HUES64 (cell line): ENCODE results near the gene POLR2B. TPM values are rescaled to one million over a fixed set of nuclear protein-coding genes. Genes with fewer than 3 reads are reported as not detected.
"Not testable (repeated sequence)": the region's sequence is repeated elsewhere in the genome, so short reads cannot be mapped to it uniquely, and the experiment has no call there.

Source experiments
- H3K27ac ChIP-seq: 2 replicates; pipeline ENCODE4 v1.7.0; 2013; ENCODE audit warnings: low read depth, low read length, inconsistent platforms
- H3K27me3 ChIP-seq: 2 replicates; pipeline ENCODE4 v1.6.1; 2013; ENCODE audit warnings: mild to moderate bottlenecking, low read length; ENCODE audit not compliant: insufficient read depth
- H3K36me3 ChIP-seq: 2 replicates; pipeline ENCODE4 v1.6.1; 2013; ENCODE audit warnings: mild to moderate bottlenecking, low read length; ENCODE audit not compliant: insufficient read depth
- H3K4me1 ChIP-seq: 2 replicates; pipeline ENCODE4 v1.6.1; 2013; ENCODE audit warnings: mild to moderate bottlenecking, low read length, moderate library complexity; ENCODE audit not compliant: insufficient read depth
- H3K4me3 ChIP-seq: 2 replicates; pipeline ENCODE4 v1.5.1; 2013; ENCODE audit warnings: mild to moderate bottlenecking, low read length, moderate library complexity
- H3K9ac ChIP-seq: 2 replicates; pipeline ENCODE4 v1.6.1; 2013; ENCODE audit warnings: mild to moderate bottlenecking, low read depth, low read length
- H3K9me3 ChIP-seq: 2 replicates; pipeline ENCODE4 v1.6.1; 2013; ENCODE audit warnings: low read depth, low read length; ENCODE audit not compliant: insufficient read depth
- WGBS: fragments of 150-250, 120-280 bp; methylation state at CpG from one replicate; pipeline ENCODE4 v1.1.7; 2013; ENCODE audit warnings: missing lambda C conversion rate; 5-methylcytosine and 5-hydroxymethylcytosine counted together
- polyA plus RNA-seq, 2 experiments: library from polyadenylated mRNA; stranded (reverse); fragments of 50-300 nt; gene quantifications; one replicate each; pipeline ENCODE4 v1.2.3, GENCODE V29; 2013

POLR2B gene
- polyA plus RNA-seq (2013, experiment 1 of 2) = 82.8 TPM
- polyA plus RNA-seq (2013, experiment 2 of 2) = 74.4 TPM

- 1% methylated on average over 37 of the region's 37 CpGs for WGBS
- no peaks in the 10 kb centered on the region for H3K9me3 ChIP-seq
- H3K27me3 ChIP-seq = no peaks in the 10 kb centered on the region
- peaks cover 6% of the 10 kb centered on the region for H3K36me3 ChIP-seq
- no peaks in the 10 kb centered on the region for H3K4me1 ChIP-seq
- H3K27ac ChIP-seq = peak within 1 kb of the TSS; percentile 87
- peak within 1 kb of the TSS; percentile 90 for H3K9ac ChIP-seq
- peak within 1 kb of the TSS; percentile 73 for H3K4me3 ChIP-seq
Observed at GRCh38 chr4:56978750-56979303, at the start of gene POLR2B. Gene POLR2B, plus strand, starts transcription at chr4:56978896. Its CDS starts 90 bp downstream, at chr4:56978986.

GRCh38 chr4:56930638-56931037, 48.1 kb upstream of the POLR2B start:
- H3K9ac ChIP-seq = no peak overlapping the region
- no peaks in the 10 kb centered on the region for H3K27me3 ChIP-seq
- H3K9me3 ChIP-seq = no peaks in the 10 kb centered on the region
- peaks cover 66% of the 10 kb centered on the region for H3K36me3 ChIP-seq
- H3K4me1 ChIP-seq = no peaks in the 10 kb centered on the region
- no peak overlapping the region for H3K4me3 ChIP-seq
- no peak overlapping the region for H3K27ac ChIP-seq
- 93% methylated on average over 7 of the region's 7 CpGs for WGBS

DNA sequence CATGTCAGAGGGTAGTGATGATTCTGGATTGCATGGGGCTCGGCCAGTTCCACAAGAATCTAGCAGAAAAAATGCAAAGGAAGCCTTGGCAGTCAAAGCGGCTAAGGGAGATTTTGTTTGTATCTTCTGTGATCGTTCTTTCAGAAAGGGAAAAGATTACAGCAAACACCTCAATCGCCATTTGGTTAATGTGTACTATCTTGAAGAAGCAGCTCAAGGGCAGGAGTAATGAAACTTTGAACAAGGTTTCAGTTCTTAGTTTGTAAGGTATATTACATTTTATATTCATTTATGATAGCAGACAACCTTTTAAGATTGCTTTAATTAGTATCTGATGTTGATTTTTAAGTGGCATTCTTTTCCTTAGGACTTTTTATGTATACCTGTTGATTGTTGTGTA, 46.8 kb upstream of the POLR2B start:
- H3K27me3 ChIP-seq = no peaks in the 10 kb centered on the region
- 86% methylated on average over 4 of the region's 4 CpGs for WGBS
- no peak overlapping the region for H3K4me3 ChIP-seq
- peaks cover 57% of the 10 kb centered on the region for H3K36me3 ChIP-seq
- no peak overlapping the region for H3K27ac ChIP-seq
- no peaks in the 10 kb centered on the region for H3K4me1 ChIP-seq
- H3K9me3 ChIP-seq = no peaks in the 10 kb centered on the region
- no peak overlapping the region for H3K9ac ChIP-seq

- Histone ChIP-seq H3K9me3 (no peaks in the 10 kb centered on the region), H3K27me3 (no peaks in the 10 kb centered on the region)
- 97% methylated on average over 6 of the region's 6 CpGs for WGBS
Observed at GRCh38 chr4:56937262-56937661, 41.4 kb upstream of the POLR2B start.

DNA sequence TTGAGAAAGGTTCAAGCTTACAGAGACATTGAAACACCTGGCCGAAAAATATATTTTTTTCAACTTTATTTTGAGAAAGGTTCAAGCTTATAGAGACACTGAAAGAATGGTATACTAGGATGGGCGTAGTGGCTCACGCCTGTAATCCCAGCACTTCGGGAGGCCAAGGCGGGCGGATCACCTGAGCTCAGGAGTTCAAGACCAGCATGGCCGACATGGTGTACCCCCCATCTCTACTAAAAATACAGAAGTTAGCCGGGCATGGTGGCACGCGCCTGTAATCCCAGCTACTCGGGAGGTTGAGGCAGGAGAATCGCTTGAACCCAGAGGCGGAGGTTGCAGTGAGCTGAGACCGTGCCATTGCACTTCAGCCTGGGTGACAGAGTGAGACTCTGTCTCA, 38.9 kb upstream of the POLR2B start:
- H3K27me3 ChIP-seq, H3K27ac ChIP-seq: not testable (repeated sequence)
- WGBS = 97% methylated on average over 14 of the region's 14 CpGs

More at GRCh38 chr4:56937262-56937661, 41.4 kb upstream of the POLR2B start:
- Histone ChIP-seq H3K36me3 (peaks cover 23% of the 10 kb centered on the region), H3K4me3 (no peak overlapping the region), H3K9ac (no peak overlapping the region), H3K27ac (no peak overlapping the region), H3K4me1 (no peaks in the 10 kb centered on the region)

GRCh38 chr4:56940403-56940802, 38.3 kb upstream of the POLR2B start:
- Histone ChIP-seq H3K36me3 (peaks cover 6% of the 10 kb centered on the region), H3K27ac (no peak overlapping the region), H3K9me3 (no peaks in the 10 kb centered on the region), H3K27me3 (no peaks in the 10 kb centered on the region), H3K4me3 (no peak overlapping the region), H3K9ac (no peak overlapping the region), H3K4me1 (no peaks in the 10 kb centered on the region)
- WGBS = 98% methylated on average over 11 of the region's 12 CpGs

More for the DNA sequence above, 38.9 kb upstream of the POLR2B start:
- not testable (repeated sequence) for H3K36me3 ChIP-seq, H3K4me3 ChIP-seq, H3K9ac ChIP-seq, H3K4me1 ChIP-seq, H3K9me3 ChIP-seq

- Histone ChIP-seq H3K27ac (no peak overlapping the region), H3K27me3 (no peaks in the 10 kb centered on the region), H3K4me3 (no peak overlapping the region), H3K36me3 (peaks cover 6% of the 10 kb centered on the region), H3K4me1 (no peaks in the 10 kb centered on the region), H3K9me3 (no peaks in the 10 kb centered on the region), H3K9ac (no peak overlapping the region)
Observed at GRCh38 chr4:56940971-56941370, 37.7 kb upstream of the POLR2B start.

GRCh38 chr4:56941403-56941802, 37.3 kb upstream of the POLR2B start:
- 100% methylated on average over 2 of the region's 3 CpGs for WGBS
- Histone ChIP-seq H3K4me3 (no peak overlapping the region), H3K27ac (no peak overlapping the region)

GRCh38 chr4:56953680-56954520, 24.8 kb upstream of the POLR2B start:
- peaks cover 12% of the 10 kb centered on the region for H3K27me3 ChIP-seq
- no peak overlapping the region for H3K9ac ChIP-seq
- no peaks in the 10 kb centered on the region for H3K9me3 ChIP-seq
- no peak overlapping the region for H3K27ac ChIP-seq
- no peaks in the 10 kb centered on the region for H3K36me3 ChIP-seq
- H3K4me1 ChIP-seq = no peaks in the 10 kb centered on the region
- H3K4me3 ChIP-seq = no peak overlapping the region
- WGBS = 93% methylated on average over 9 of the region's 9 CpGs

More at GRCh38 chr4:56941403-56941802, 37.3 kb upstream of the POLR2B start:
- H3K27me3 ChIP-seq = no peaks in the 10 kb centered on the region
- no peaks in the 10 kb centered on the region for H3K4me1 ChIP-seq
- peaks cover 6% of the 10 kb centered on the region for H3K36me3 ChIP-seq
- H3K9ac ChIP-seq = no peak overlapping the region
- no peaks in the 10 kb centered on the region for H3K9me3 ChIP-seq

GRCh38 chr4:56958111-56958517, 20.6 kb upstream of the POLR2B start:
- H3K9me3 ChIP-seq = no peaks in the 10 kb centered on the region
- 88% methylated on average over 7 of the region's 7 CpGs for WGBS
- H3K4me1 ChIP-seq = no peaks in the 10 kb centered on the region
- no peak overlapping the region for H3K9ac ChIP-seq
- peaks cover 23% of the 10 kb centered on the region for H3K36me3 ChIP-seq
- H3K4me3 ChIP-seq = no peak overlapping the region
- no peaks in the 10 kb centered on the region for H3K27me3 ChIP-seq
- H3K27ac ChIP-seq = no peak overlapping the region

DNA sequence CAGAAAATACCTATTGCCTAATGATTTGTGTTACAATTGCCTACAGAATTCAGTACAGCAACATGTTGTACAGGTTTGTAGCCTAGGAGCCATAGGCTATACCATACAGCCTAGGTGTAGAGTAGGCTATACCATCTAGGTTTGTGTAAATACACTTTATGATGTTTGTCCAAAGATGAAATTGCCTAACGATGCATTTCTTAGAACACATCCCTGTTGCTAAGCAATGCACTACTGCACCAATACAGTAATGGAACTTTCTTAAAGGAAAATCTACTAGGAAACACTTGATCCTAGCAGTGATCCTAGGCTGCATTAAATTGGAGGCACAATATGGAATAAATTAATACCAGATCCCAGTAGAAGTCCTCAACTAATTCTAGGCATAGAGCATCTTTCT, 19.6 kb upstream of the POLR2B start:
- WGBS = 100% methylated on average over 1 of the region's 1 CpG
- no peaks in the 10 kb centered on the region for H3K27me3 ChIP-seq

More for the DNA sequence above, 19.6 kb upstream of the POLR2B start:
- Histone ChIP-seq H3K9me3 (no peaks in the 10 kb centered on the region), H3K27ac (no peak overlapping the region), H3K9ac (no peak overlapping the region), H3K4me1 (no peaks in the 10 kb centered on the region), H3K4me3 (no peak overlapping the region), H3K36me3 (peaks cover 31% of the 10 kb centered on the region)
